A549 (cell line): ENCODE measurements around the gene CASP10. TPM values are rescaled to one million over a fixed set of nuclear protein-coding genes. Genes with fewer than 3 reads are reported as not detected.
"Not testable (repeated sequence)": the region's sequence is repeated elsewhere in the genome, so short reads cannot be mapped to it uniquely, and the experiment has no call there.

Experiments
- ATAC-seq, 2 experiments: fragments of 200-7000 bp in 1 of 2; fragments of >200 bp in 1 of 2; cut with Nextera tagmentation in 1 of 2; cut with Tn5 transposase in 1 of 2; 3 replicates each; pipeline versions ENCODE4 v1.8.0 to v1.9.1; 2018 to 2020; ENCODE audit warnings: mild to moderate bottlenecking in 1 of 2, moderate library complexity in 1 of 2
- CTCF ChIA-PET: fragments of 300-600 bp; sonication (Branson Sonifier 250); formaldehyde crosslinking; extraction: SDS; loops from one replicate; lab custom pipeline; 2021; ENCODE audit warnings: antibody characterized with exemption, inconsistent platforms; lab: Yijun Ruan, JAX
- POLR2A ChIA-PET: fragments of 350-600 bp; formaldehyde crosslinking; extraction: SDS; loops from one replicate; lab custom pipeline; 2021; ENCODE audit warnings: antibody characterized with exemption, inconsistent platforms; lab: Yijun Ruan, JAX
- DNase-seq, 2 experiments: peaks; one replicate each; pipeline versions ENCODE4 v3.0.0 to v3.0.0-alpha.2; 2011 to 2016; ENCODE audit warnings: low read depth in 1 of 2, low spot score in 1 of 2
- FAIRE-seq: peaks from 2 replicates; lab custom pipeline; 2011; peaks lifted over from hg19 to GRCh38; lab: Jason Lieb, UNC
- H3K27ac ChIP-seq, 2 experiments: fragments of >200 bp; sonication (Bioruptor Twin); formaldehyde crosslinking; 3 replicates each; pipeline ENCODE4 v1.5.1; 2016 to 2017
- H3K4me1 ChIP-seq: fragments of >200 bp; sonication (Bioruptor Twin); formaldehyde crosslinking; 3 replicates; pipeline ENCODE4 v1.6.1; 2016
- H3K4me2 ChIP-seq: fragments of >200 bp; sonication (Bioruptor Twin); formaldehyde crosslinking; 3 replicates; pipeline ENCODE4 v1.6.1; 2016
- H3K4me3 ChIP-seq: fragments of >200 bp; sonication (Bioruptor Twin); formaldehyde crosslinking; 3 replicates; pipeline ENCODE4 v1.5.1; 2016
- H3K9me3 ChIP-seq: fragments of >200 bp; sonication (Bioruptor Twin); formaldehyde crosslinking; 3 replicates; pipeline ENCODE4 v1.6.1; 2016
- BHLHE40 ChIP-seq: IDR thresholded peaks from 2 replicates; pipeline ENCODE4 v1.6.1; 2012; ENCODE audit warnings: low read depth, low read length, inconsistent platforms
- CHD2 ChIP-seq: fragments of 150-350 bp; IDR thresholded peaks from 2 replicates; pipeline ENCODE4 v1.6.1; 2014; ENCODE audit warnings: low read length; ENCODE audit not compliant: partially characterized antibody
- CHD4 ChIP-seq: fragments of 200-600 bp; sonication (generic); IDR thresholded peaks from 2 replicates; pipeline ENCODE4 v1.6.1; 2016; ENCODE audit warnings: antibody characterized with exemption, mild to moderate bottlenecking, borderline replicate concordance
- EHF ChIP-seq: fragments of 250-450 bp; sonication (Bioruptor Pico); IDR thresholded peaks from 2 replicates; pipeline ENCODE4 v1.5.0; 2020; ENCODE audit warnings: mild to moderate bottlenecking
- FOXS1 ChIP-seq: fragments of 250-450 bp; sonication (Bioruptor Pico); IDR thresholded peaks from 2 replicates; pipeline ENCODE4 v1.5.0; 2020; ENCODE audit warnings: mild to moderate bottlenecking, moderate library complexity
- HOXA7 ChIP-seq: fragments of 250-450 bp; sonication (Bioruptor Pico); IDR thresholded peaks from 2 replicates; pipeline ENCODE4 v1.5.0; 2020; ENCODE audit warnings: mild to moderate bottlenecking, moderate library complexity
- HOXB5 ChIP-seq: fragments of 250-450 bp; sonication (Bioruptor Pico); IDR thresholded peaks from 2 replicates; pipeline ENCODE4 v1.5.0; 2020; ENCODE audit warnings: mild to moderate bottlenecking, moderate library complexity
- KDM1A ChIP-seq: fragments of 200-600 bp; sonication (generic); IDR thresholded peaks from 2 replicates; pipeline ENCODE4 v1.6.1; 2016; ENCODE audit warnings: low read depth, mild to moderate bottlenecking
- MAZ ChIP-seq: fragments of 150-350 bp; IDR thresholded peaks from 2 replicates; pipeline ENCODE4 v1.6.1; 2014; ENCODE audit warnings: antibody characterized with exemption, low read depth, low read length, borderline replicate concordance
- NPAS2 ChIP-seq: fragments of 250-450 bp; sonication (Bioruptor Pico); IDR thresholded peaks from 2 replicates; pipeline ENCODE4 v1.8.0; 2022; ENCODE audit warnings: mild to moderate bottlenecking, moderate library complexity, borderline replicate concordance
- PHF8 ChIP-seq: fragments of 200-600 bp; sonication (generic); IDR thresholded peaks from 2 replicates; pipeline ENCODE4 v1.6.1; 2016; ENCODE audit warnings: low read depth, mild to moderate bottlenecking, antibody characterized with exemption, moderate library complexity, borderline replicate concordance
- POLR2A ChIP-seq: IDR thresholded peaks from 2 replicates; pipeline ENCODE4 v1.6.1; 2012; ENCODE audit warnings: mild to moderate bottlenecking, low read length
- RARB ChIP-seq: fragments of 250-450 bp; sonication (Bioruptor Pico); IDR thresholded peaks from 2 replicates; pipeline ENCODE4 v1.8.0; 2021; ENCODE audit warnings: mild to moderate bottlenecking, moderate library complexity
- TP53 ChIP-seq: fragments of 250-450 bp; sonication (Bioruptor Pico); IDR thresholded peaks from 2 replicates; pipeline ENCODE4 v1.5.0; 2021; ENCODE audit warnings: mild to moderate bottlenecking, moderate library complexity
- ZFP36 ChIP-seq: fragments of 450-650 bp; IDR thresholded peaks from 2 replicates; pipeline ENCODE4 v1.6.1; 2014; ENCODE audit warnings: borderline replicate concordance; ENCODE audit not compliant: partially characterized antibody
- ZNF302 ChIP-seq: fragments of 250-450 bp; sonication (Bioruptor Pico); IDR thresholded peaks from 2 replicates; pipeline ENCODE4 v1.9.0; 2021; ENCODE audit warnings: inconsistent platforms, mild to moderate bottlenecking, moderate library complexity
- WGBS: methylation state at CpG from one replicate; pipeline ENCODE4 v1.1.6; 2017; ENCODE audit errors: missing lambda C conversion rate; 5-methylcytosine and 5-hydroxymethylcytosine counted together
- polyA plus RNA-seq, 4 experiments: library from polyadenylated mRNA; depleted of rRNA in 3 of 4; stranded (reverse); fragments of >200 nt; fragmentation: RNase III in 1 of 4; extraction: RNeasy Plus Mini Kit Qiagen cat#74134 plus additional on column Dnase treatment in 1 of 4; gene quantifications; 2 replicates in 3 of 4; 3 replicates in 1 of 4; pipeline ENCODE4 v1.2.3, GENCODE V29; 2011 to 2017
- TF ChIP-seq, protein P1 (sequence below): fragments of 250-450 bp; sonication (Bioruptor Pico); IDR thresholded peaks from 2 replicates; pipeline ENCODE4 v1.5.0; 2021; ENCODE audit warnings: mild to moderate bottlenecking, moderate library complexity, borderline replicate concordance
- TF ChIP-seq, protein P2 (sequence below): IDR thresholded peaks from 2 replicates; pipeline ENCODE4 v1.6.1; 2012
- TF ChIP-seq, protein P3 (sequence below): fragments of >200 bp; sonication (Bioruptor Twin); formaldehyde crosslinking; IDR thresholded peaks from 3 replicates; pipeline ENCODE4 v1.6.1; 2016

CASP10 gene
- polyA plus RNA-seq, 2 of the 4 experiments (the other 2 are of a cell fraction): 3.0 to 6.5 TPM

DNA sequence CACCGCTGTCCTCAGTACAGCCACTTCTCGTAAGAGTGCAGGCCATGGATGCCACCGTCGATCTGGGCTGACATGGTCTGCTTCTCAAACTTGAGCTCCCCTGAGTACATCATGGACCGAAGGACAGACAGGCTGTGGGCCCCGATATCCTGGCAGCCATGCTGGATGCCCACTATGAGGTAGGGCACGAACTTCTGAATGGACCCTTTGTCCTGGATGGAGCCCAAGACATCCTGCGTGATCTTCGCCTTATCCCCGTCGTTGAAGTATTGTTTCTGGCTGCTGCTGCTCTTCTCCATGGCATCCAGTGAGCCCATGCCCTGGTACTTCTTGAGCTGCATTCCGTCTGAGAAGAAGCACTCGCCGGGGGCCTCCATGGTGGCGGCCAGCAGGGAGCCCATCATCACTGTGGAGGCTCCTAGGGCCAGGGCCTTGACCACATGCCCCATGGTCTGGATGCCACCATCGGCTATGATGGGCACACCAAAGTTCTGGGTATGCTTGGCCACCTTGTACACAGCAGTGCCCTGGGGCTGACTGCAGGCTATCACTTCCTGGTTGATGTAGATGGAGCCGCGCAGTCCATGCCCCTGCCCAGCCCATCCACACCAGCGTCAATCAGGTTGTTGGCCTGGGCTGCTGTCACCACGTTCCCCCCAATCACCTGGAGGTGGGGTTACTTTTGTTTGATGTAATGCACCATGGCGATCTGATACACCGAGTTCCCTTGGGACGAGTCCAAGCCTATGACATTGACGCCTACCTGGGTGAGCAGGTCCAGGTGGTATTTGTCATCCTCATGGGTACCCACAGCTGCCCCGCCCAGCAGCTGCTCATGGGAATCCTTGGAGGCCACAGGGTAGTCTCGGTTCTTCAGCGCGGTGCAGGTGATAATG is 45.2 kb upstream of the CASP10 start:
- TF ChIP-seq NPAS2: no peak
- no peak for TF ChIP-seq EHF (CRISPR knock-in tag)
- TF ChIP-seq PHF8: no peak
- ChIA-PET POLR2A (no interaction called here), CTCF (interaction anchor here (2.2 to 4.7 kb wide), 3 partner anchors 20 to 232 kb away, joined by 7 to 26 read pairs (median 25); partner anchors contain the start of gene CFLAR)
- no peak for FAIRE-seq
- peak; percentile 31 to 33; a peak in 3 of 6 replicates for ATAC-seq
- Histone ChIP-seq H3K4me3 (no peak overlapping the region), H3K4me1 (peaks cover 2% of the 10 kb centered on the region; the same call in 2 of the 3 replicates), H3K27ac (no peak overlapping the region), H3K4me2 (no peak overlapping the region), H3K9me3 (no peaks in the 10 kb centered on the region)
- 93% methylated on average over 26 of the region's 28 CpGs for WGBS
- no peak for DNase-seq

DNA sequence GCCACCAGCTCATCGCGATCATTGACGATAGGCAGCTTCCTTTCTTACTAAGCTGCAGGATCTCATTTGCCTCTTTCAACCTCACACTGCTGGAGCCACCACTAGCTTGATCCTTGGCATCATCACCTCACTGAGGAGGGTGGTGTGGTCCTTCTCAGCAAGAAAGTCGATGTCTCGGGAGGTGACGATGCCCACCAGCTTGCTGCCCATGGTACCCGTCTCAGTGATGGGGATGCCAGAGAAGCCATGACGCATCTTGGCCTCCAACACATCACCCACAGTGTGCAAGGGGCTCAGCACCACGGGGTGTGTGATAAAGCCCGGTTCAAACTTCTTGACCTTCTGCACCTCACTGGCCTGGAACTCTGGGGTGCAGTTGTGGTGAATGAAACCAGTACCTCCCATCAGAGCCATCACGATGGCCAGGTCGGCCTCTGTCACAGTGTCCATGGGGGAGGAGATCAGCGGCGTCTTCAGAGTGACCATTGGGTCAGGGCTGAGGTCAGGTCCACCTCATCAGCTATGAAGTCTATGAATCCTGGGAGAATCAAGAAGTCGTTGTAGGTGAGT is 44.5 kb upstream of the CASP10 start:
- POLR2A ChIA-PET: no interaction called here
- DNase-seq: no peak
- H3K4me3 ChIP-seq: no peak overlapping the region
- H3K9me3 ChIP-seq: no peaks in the 10 kb centered on the region
- no peak for TF ChIP-seq POLR2A
- TF ChIP-seq, protein P1, sequence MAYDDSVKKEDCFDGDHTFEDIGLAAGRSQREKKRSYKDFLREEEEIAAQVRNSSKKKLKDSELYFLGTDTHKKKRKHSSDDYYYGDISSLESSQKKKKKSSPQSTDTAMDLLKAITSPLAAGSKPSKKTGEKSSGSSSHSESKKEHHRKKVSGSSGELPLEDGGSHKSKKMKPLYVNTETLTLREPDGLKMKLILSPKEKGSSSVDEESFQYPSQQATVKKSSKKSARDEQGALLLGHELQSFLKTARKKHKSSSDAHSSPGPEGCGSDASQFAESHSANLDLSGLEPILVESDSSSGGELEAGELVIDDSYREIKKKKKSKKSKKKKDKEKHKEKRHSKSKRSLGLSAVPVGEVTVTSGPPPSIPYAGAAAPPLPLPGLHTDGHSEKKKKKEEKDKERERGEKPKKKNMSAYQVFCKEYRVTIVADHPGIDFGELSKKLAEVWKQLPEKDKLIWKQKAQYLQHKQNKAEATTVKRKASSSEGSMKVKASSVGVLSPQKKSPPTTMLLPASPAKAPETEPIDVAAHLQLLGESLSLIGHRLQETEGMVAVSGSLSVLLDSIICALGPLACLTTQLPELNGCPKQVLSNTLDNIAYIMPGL (CRISPR knock-in tag): no peak
- TF ChIP-seq HOXA7 (CRISPR knock-in tag): no peak
- TF ChIP-seq, protein P2, sequence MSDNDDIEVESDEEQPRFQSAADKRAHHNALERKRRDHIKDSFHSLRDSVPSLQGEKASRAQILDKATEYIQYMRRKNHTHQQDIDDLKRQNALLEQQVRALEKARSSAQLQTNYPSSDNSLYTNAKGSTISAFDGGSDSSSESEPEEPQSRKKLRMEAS: no peak
- TF ChIP-seq FOXS1 (CRISPR knock-in tag): no peak
- TF ChIP-seq, protein P3, sequence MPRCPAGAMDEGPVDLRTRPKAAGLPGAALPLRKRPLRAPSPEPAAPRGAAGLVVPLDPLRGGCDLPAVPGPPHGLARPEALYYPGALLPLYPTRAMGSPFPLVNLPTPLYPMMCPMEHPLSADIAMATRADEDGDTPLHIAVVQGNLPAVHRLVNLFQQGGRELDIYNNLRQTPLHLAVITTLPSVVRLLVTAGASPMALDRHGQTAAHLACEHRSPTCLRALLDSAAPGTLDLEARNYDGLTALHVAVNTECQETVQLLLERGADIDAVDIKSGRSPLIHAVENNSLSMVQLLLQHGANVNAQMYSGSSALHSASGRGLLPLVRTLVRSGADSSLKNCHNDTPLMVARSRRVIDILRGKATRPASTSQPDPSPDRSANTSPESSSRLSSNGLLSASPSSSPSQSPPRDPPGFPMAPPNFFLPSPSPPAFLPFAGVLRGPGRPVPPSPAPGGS: no peak
- no peak for TF ChIP-seq KDM1A
- TF ChIP-seq ZNF302 (CRISPR knock-in tag): no peak
- no peak for TF ChIP-seq NPAS2
- no peak for TF ChIP-seq TP53 (CRISPR knock-in tag)
- TF ChIP-seq CHD2: no peak
- no peak for TF ChIP-seq CHD4
- no peak for TF ChIP-seq HOXB5 (CRISPR knock-in tag)
- TF ChIP-seq EHF (CRISPR knock-in tag): no peak
- no peak for TF ChIP-seq RARB (CRISPR knock-in tag)
- TF ChIP-seq MAZ: no peak
- no peak for TF ChIP-seq ZFP36
- no peak for TF ChIP-seq BHLHE40
- CTCF ChIA-PET: interaction anchor here (2.2 to 4.7 kb wide), 3 partner anchors 20 to 233 kb away, joined by 7 to 26 read pairs (median 25); partner anchors contain the start of gene CFLAR
- H3K27ac ChIP-seq: no peak overlapping the region
- no peak for FAIRE-seq
- H3K4me2 ChIP-seq: no peak overlapping the region
- H3K4me1 ChIP-seq: no peaks in the 10 kb centered on the region; the same call in 2 of the 3 replicates
- ATAC-seq: no peak
- 94% methylated on average over 15 of the region's 15 CpGs for WGBS

DNA sequence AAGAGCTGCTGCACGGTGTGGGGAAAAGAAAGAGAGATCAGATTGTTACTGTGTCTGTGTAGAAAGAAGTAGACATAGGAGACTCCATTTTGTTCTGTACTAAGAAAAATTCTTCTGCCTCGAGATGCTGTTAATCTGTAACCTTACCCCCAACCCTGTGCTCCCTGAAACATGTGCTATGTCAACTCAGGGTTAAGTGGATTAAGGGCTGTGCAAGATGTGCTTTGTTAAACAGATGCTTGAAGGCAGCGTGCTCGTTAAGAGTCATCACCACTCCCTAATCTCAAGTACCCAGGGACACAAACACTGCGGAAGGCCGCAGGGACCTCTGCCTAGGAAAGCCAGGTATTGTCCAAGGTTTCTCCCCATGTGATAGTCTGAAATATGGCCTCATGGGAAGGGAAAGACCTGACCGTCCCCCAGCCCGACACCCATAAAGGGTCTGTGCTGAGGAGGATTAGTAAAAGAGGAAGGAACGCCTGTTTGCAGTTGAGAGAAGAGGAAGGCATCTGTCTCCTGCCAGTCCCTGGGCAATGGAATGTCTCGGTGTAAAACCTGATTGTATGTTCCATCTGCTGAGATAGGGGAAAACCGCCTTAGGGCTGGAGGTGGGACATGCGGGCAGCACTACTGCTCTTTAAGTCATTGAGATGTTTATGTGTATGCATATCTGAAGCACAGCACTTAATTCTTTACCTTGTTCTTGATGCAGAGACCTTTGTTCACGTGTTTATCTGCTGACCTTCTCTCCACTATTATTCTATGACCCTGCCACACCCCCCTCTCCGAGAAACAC is 43.8 kb upstream of the CASP10 start:
- ATAC-seq, H3K4me1 ChIP-seq, POLR2A ChIA-PET, H3K9me3 ChIP-seq, H3K27ac ChIP-seq, DNase-seq, FAIRE-seq, H3K4me3 ChIP-seq, H3K4me2 ChIP-seq: not testable (repeated sequence)
- CTCF ChIA-PET: interaction anchor here (2.2 to 4.7 kb wide), 2 partner anchors 22 to 234 kb away, joined by 7 to 26 read pairs; partner anchors contain the start of gene CFLAR
- 78% methylated on average over 12 of the region's 14 CpGs for WGBS
